Gastroesophageal sphincter (tissue), 3 donors: Measurements from ENCODE around the gene SNX1.

Experiments
- CTCF ChIP-seq, 4 experiments: fragments of 200-600 bp in 2 of 4; fragments of 450-650 bp in 2 of 4; sonication (generic) in 1 of 4; IDR thresholded peaks; one replicate each; pipeline ENCODE4 v1.5.1; 2017 to 2019; ENCODE audit warnings: antibody characterized with exemption in 4 of 4, mild to moderate bottlenecking in 2 of 4, moderate library complexity in 2 of 4
- POLR2A ChIP-seq, 2 donors: fragments of 450-650 bp; IDR thresholded peaks; one replicate each; pipeline ENCODE4 v1.6.1; 2017; ENCODE audit warnings: antibody characterized with exemption in 2 of 2, mild to moderate bottlenecking in 2 of 2, moderate library complexity in 1 of 2

- no peak for TF ChIP-seq CTCF (IDR thresholded peaks at IDR 0.05)
- TF ChIP-seq POLR2A (IDR thresholded peaks at IDR 0.05), result no peak
Observed at GRCh38 chr15:64146885-64147681, 51.3 kb downstream of the SNX1 start.
